Vagina (tissue), 2 donors: Measurements from ENCODE around the gene CAV3.

Experiments
- POLR2A ChIP-seq, 2 donors: fragments of 450-650 bp; IDR thresholded peaks; one replicate each; pipeline ENCODE4 v1.6.1; 2017; ENCODE audit warnings: antibody characterized with exemption in 2 of 2, mild to moderate bottlenecking in 2 of 2, moderate library complexity in 2 of 2
- POLR2AphosphoS5 ChIP-seq, 2 donors: sonication (generic); formaldehyde crosslinking; IDR thresholded peaks; one replicate each; pipeline ENCODE4 v1.9.0; 2017; ENCODE audit warnings: antibody characterized with exemption in 2 of 2, mild to moderate bottlenecking in 2 of 2, low read depth in 1 of 2; ENCODE audit not compliant: insufficient read depth in 1 of 2
- TF ChIP-seq, protein P1 (sequence below), 3 experiments: fragments of 450-650 bp in 2 of 3; fragments of 200-600 bp in 1 of 3; sonication (generic) in 1 of 3; IDR thresholded peaks; one replicate each; pipeline ENCODE4 v1.5.1; 2017 to 2019; ENCODE audit warnings: antibody characterized with exemption in 3 of 3, mild to moderate bottlenecking in 2 of 3, moderate library complexity in 2 of 3

DNA sequence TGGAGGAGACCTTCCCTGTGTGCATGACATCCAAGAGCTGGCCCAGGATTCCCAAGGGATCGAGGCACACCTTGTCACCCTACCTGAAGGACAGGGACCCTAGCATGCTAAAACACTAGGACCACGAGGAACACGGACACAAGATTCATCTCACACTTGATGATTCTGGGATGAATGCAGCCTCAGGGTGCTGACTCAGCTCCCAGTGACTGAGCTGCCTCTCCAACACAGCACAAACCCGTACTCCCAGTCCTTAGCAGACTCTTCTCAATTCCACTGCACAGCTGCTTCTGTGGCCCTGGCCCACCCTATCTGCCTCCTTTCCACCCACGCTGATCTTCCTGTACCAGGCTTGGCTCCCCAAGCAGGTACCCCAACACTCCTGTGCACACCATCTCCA lies 44.9 kb downstream of the CAV3 start:
- no peak for TF ChIP-seq POLR2A (IDR thresholded peaks at IDR 0.05)
- TF ChIP-seq, protein P1, sequence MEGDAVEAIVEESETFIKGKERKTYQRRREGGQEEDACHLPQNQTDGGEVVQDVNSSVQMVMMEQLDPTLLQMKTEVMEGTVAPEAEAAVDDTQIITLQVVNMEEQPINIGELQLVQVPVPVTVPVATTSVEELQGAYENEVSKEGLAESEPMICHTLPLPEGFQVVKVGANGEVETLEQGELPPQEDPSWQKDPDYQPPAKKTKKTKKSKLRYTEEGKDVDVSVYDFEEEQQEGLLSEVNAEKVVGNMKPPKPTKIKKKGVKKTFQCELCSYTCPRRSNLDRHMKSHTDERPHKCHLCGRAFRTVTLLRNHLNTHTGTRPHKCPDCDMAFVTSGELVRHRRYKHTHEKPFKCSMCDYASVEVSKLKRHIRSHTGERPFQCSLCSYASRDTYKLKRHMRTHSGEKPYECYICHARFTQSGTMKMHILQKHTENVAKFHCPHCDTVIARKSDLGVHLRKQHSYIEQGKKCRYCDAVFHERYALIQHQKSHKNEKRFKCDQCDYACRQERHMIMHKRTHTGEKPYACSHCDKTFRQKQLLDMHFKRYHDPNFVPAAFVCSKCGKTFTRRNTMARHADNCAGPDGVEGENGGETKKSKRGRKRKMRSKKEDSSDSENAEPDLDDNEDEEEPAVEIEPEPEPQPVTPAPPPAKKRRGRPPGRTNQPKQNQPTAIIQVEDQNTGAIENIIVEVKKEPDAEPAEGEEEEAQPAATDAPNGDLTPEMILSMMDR (IDR thresholded peaks at IDR 0.05): no peak
- no peak for TF ChIP-seq POLR2AphosphoS5 (IDR thresholded peaks at IDR 0.05; ENCODE audit: insufficient read depth in 1 of 2, low read depth in 1 of 2)
